Neural progenitor cell (in vitro differentiated cells): ENCODE measurements around the gene MAGEB17.

Experiments
- CTCF ChIP-seq: fragments of 200-600 bp; sonication (generic); IDR thresholded peaks from 2 replicates; pipeline ENCODE4 v1.5.1; 2017; ENCODE audit warnings: antibody characterized with exemption, mild to moderate bottlenecking
- EZH2 ChIP-seq: fragments of 200-600 bp; sonication (generic); IDR thresholded peaks from 2 replicates; pipeline ENCODE4 v1.6.1; 2017; ENCODE audit warnings: antibody characterized with exemption, mild to moderate bottlenecking, moderate library complexity
- EZH2phosphoT487 ChIP-seq: fragments of 200-600 bp; sonication (generic); IDR thresholded peaks from 2 replicates; pipeline ENCODE4 v1.6.1; 2017; ENCODE audit warnings: antibody characterized with exemption

GRCh38 chrX:16207634-16208033, 40.4 kb downstream of the MAGEB17 start:
- no peak for TF ChIP-seq CTCF
- TF ChIP-seq EZH2 = no peak
- TF ChIP-seq EZH2phosphoT487 = no peak
